Osteocyte (in vitro differentiated cells): ENCODE measurements around the gene APP. TPM values are rescaled to one million over a fixed set of nuclear protein-coding genes. Genes with fewer than 3 reads are reported as not detected.

Experiments
- DNase-seq: peaks from one replicate; pipeline ENCODE4 v3.0.0; 2021; ENCODE audit warnings: mixed read lengths; ENCODE audit not compliant: unreplicated experiment; ENCODE audit errors: extremely low spot score
- H3K27ac Mint-ChIP-seq: one replicate; pipeline ENCODE4 v1.8.0; 2021; ENCODE audit warnings: mild to moderate bottlenecking, mixed read lengths; ENCODE audit not compliant: unreplicated experiment
- H3K27me3 Mint-ChIP-seq: one replicate; pipeline ENCODE4 v1.8.0; 2021; ENCODE audit warnings: mixed read lengths; ENCODE audit not compliant: unreplicated experiment
- H3K36me3 Mint-ChIP-seq: one replicate; pipeline ENCODE4 v1.8.0; 2021; ENCODE audit warnings: mixed read lengths; ENCODE audit not compliant: unreplicated experiment
- H3K4me1 Mint-ChIP-seq: one replicate; pipeline ENCODE4 v1.8.0; 2021; ENCODE audit warnings: mixed read lengths; ENCODE audit not compliant: unreplicated experiment
- H3K4me3 Mint-ChIP-seq: one replicate; pipeline ENCODE4 v1.8.0; 2021; ENCODE audit warnings: mild to moderate bottlenecking, moderate library complexity, mixed read lengths; ENCODE audit not compliant: unreplicated experiment
- H3K9me3 Mint-ChIP-seq: one replicate; pipeline ENCODE4 v1.8.0; 2021; ENCODE audit warnings: mixed read lengths; ENCODE audit not compliant: unreplicated experiment
- CTCF ChIP-seq: fragments of 200-600 bp; sonication (generic); IDR thresholded peaks from 2 replicates; pipeline ENCODE4 v1.5.0; 2021; ENCODE audit warnings: antibody characterized with exemption, mild to moderate bottlenecking, moderate library complexity
- total RNA-seq: library from RNA; stranded (reverse); gene quantifications from 2 replicates; pipeline ENCODE4 v1.2.1, GENCODE V29; 2021

The APP gene
- total RNA-seq, 1 donor from 2014 or later, result 698 TPM

GRCh38 chr21:26041431-26042180 lies 129.0 kb downstream of the APP start:
- Mint-ChIP-seq H3K27me3 (no peaks in the 10 kb centered on the region), H3K4me1 (peaks cover 15% of the 10 kb centered on the region), H3K36me3 (peaks cover 27% of the 10 kb centered on the region), H3K9me3 (no peaks in the 10 kb centered on the region), H3K27ac (peak overlapping the region; percentile 56), H3K4me3 (no peak overlapping the region)
- TF ChIP-seq CTCF, result no peak
- no peak for DNase-seq

- H3K27ac Mint-ChIP-seq, result no peak overlapping the region
- peaks cover 25% of the 10 kb centered on the region for H3K4me1 Mint-ChIP-seq
- H3K9me3 Mint-ChIP-seq, result no peaks in the 10 kb centered on the region
- no peak overlapping the region for H3K4me3 Mint-ChIP-seq
- DNase-seq, result no peak
- H3K27me3 Mint-ChIP-seq, result no peaks in the 10 kb centered on the region
- TF ChIP-seq CTCF, result no peak
- peaks cover 15% of the 10 kb centered on the region for H3K36me3 Mint-ChIP-seq
Observed at GRCh38 chr21:26036916-26037315, 133.7 kb downstream of the APP start.

- TF ChIP-seq CTCF, result peak; percentile 22
- no peak overlapping the region for H3K27ac Mint-ChIP-seq
- H3K4me1 Mint-ChIP-seq, result peaks cover 12% of the 10 kb centered on the region
- H3K9me3 Mint-ChIP-seq, result no peaks in the 10 kb centered on the region
- no peak overlapping the region for H3K4me3 Mint-ChIP-seq
- peaks cover 31% of the 10 kb centered on the region for H3K36me3 Mint-ChIP-seq
- H3K27me3 Mint-ChIP-seq, result no peaks in the 10 kb centered on the region
- DNase-seq, result no peak
Observed at GRCh38 chr21:26032263-26032662, 138.3 kb downstream of the APP start.

GRCh38 chr21:26028183-26028582 lies 142.4 kb downstream of the APP start:
- no peaks in the 10 kb centered on the region for H3K27me3 Mint-ChIP-seq
- H3K4me3 Mint-ChIP-seq, result no peak overlapping the region
- no peak for DNase-seq
- H3K9me3 Mint-ChIP-seq, result no peaks in the 10 kb centered on the region
- peaks cover 30% of the 10 kb centered on the region for H3K36me3 Mint-ChIP-seq
- no peak overlapping the region for H3K27ac Mint-ChIP-seq
- H3K4me1 Mint-ChIP-seq, result no peaks in the 10 kb centered on the region
- no peak for TF ChIP-seq CTCF

- DNase-seq, result no peak
- Mint-ChIP-seq H3K36me3 (peaks cover 28% of the 10 kb centered on the region), H3K4me3 (no peak overlapping the region), H3K27ac (no peak overlapping the region), H3K9me3 (no peaks in the 10 kb centered on the region), H3K27me3 (no peaks in the 10 kb centered on the region), H3K4me1 (no peaks in the 10 kb centered on the region)
- no peak for TF ChIP-seq CTCF
Observed at GRCh38 chr21:26027696-26028095, 142.9 kb downstream of the APP start.
